Measurements from ENCODE around the gene NR1H3.
"Not testable (repeated sequence)": the region's sequence is repeated elsewhere in the genome, so short reads cannot be mapped to it uniquely, and the experiment has no call there.

The NR1H3 gene

GRCh38 chr11:47257517-47258316 lies at the start of gene NR1H3:
NR1H3 (plus strand) TSS chr11:47257996; CDS start chr11:47259217, 1,221 bp downstream.
- peak; percentile 90 for DNase-seq

GRCh38 chr11:47208008-47208552 lies 49.7 kb upstream of the NR1H3 start:
- not testable (repeated sequence) for DNase-seq

GRCh38 chr11:47208628-47209027 lies 49.2 kb upstream of the NR1H3 start:
- no peak for DNase-seq

GRCh38 chr11:47212938-47213337 lies 44.9 kb upstream of the NR1H3 start:
- DNase-seq = no peak

GRCh38 chr11:47213950-47214565 lies 43.7 kb upstream of the NR1H3 start:
- DNase-seq = peak; percentile 93

GRCh38 chr11:47215366-47215910 lies 42.4 kb upstream of the NR1H3 start:
- no peak for DNase-seq

GRCh38 chr11:47216121-47216798 lies 41.5 kb upstream of the NR1H3 start:
- peak; percentile 57 for DNase-seq

- peak; percentile 39 for DNase-seq
Observed at GRCh38 chr11:47220401-47220821, 37.4 kb upstream of the NR1H3 start.

GRCh38 chr11:47222696-47223095 lies 35.1 kb upstream of the NR1H3 start:
- no peak for DNase-seq

GRCh38 chr11:47225552-47226400 lies 32.0 kb upstream of the NR1H3 start:
- DNase-seq = peak; percentile 83

GRCh38 chr11:47229161-47229560 lies 28.6 kb upstream of the NR1H3 start:
- no peak for DNase-seq

- DNase-seq = no peak
Observed at GRCh38 chr11:47233051-47233450, 24.7 kb upstream of the NR1H3 start.

- DNase-seq = peak; percentile 68
Observed at GRCh38 chr11:47233989-47234668, 23.7 kb upstream of the NR1H3 start.

GRCh38 chr11:47234669-47235100 lies 23.1 kb upstream of the NR1H3 start:
- DNase-seq = no peak

GRCh38 chr11:47235163-47235562 lies 22.6 kb upstream of the NR1H3 start:
- DNase-seq = no peak

GRCh38 chr11:47236482-47236881 lies 21.3 kb upstream of the NR1H3 start:
- no peak for DNase-seq

GRCh38 chr11:47239852-47240251 lies 17.9 kb upstream of the NR1H3 start:
- DNase-seq = no peak

GRCh38 chr11:47241841-47242301 lies 15.9 kb upstream of the NR1H3 start:
- DNase-seq = peak; percentile 96

- DNase-seq = no peak
Observed at GRCh38 chr11:47242596-47243192, 15.1 kb upstream of the NR1H3 start.

- DNase-seq = no peak
Observed at GRCh38 chr11:47243454-47243853, 14.3 kb upstream of the NR1H3 start.

All from suppressor macrophage treated with lipopolysaccharide for 4 hours (primary cell).